HG03378 (cell line): Measurements from ENCODE around the gene BCR.

ENCODE experiments used
- ATAC-seq: cut with Tn5 transposase; IDR thresholded peaks from one replicate; pipeline ENCODE4 v1.9.1; 2021; ENCODE audit warnings: mild to moderate bottlenecking, moderate library complexity; ENCODE audit not compliant: unreplicated experiment

BCR gene

GRCh38 chr22:23258826-23259170 is 78.5 kb downstream of the BCR start:
- no peak for ATAC-seq

GRCh38 chr22:23259916-23260644 is 79.8 kb downstream of the BCR start:
- ATAC-seq: no peak

- no peak for ATAC-seq
Measured at GRCh38 chr22:23260645-23261581, 80.6 kb downstream of the BCR start.

- ATAC-seq: no peak
Measured at GRCh38 chr22:23261900-23262450, 81.7 kb downstream of the BCR start.

- no peak for ATAC-seq
Measured at GRCh38 chr22:23262518-23263332, 82.4 kb downstream of the BCR start.

GRCh38 chr22:23263651-23264555 is 83.6 kb downstream of the BCR start:
- no peak for ATAC-seq

GRCh38 chr22:23264610-23265367 is 84.5 kb downstream of the BCR start:
- ATAC-seq: no peak

GRCh38 chr22:23265368-23265700 is 85.0 kb downstream of the BCR start:
- ATAC-seq: no peak

GRCh38 chr22:23266780-23267179 is 86.5 kb downstream of the BCR start:
- ATAC-seq: no peak

- ATAC-seq: no peak
Measured at GRCh38 chr22:23267226-23268043, 87.1 kb downstream of the BCR start.

- ATAC-seq: no peak
Measured at GRCh38 chr22:23268139-23268712, 87.9 kb downstream of the BCR start.

GRCh38 chr22:23268877-23269276 is 88.6 kb downstream of the BCR start:
- ATAC-seq: no peak

- no peak for ATAC-seq
Measured at GRCh38 chr22:23269441-23270211, 89.3 kb downstream of the BCR start.

- ATAC-seq: no peak
Measured at GRCh38 chr22:23270212-23270733, 90.0 kb downstream of the BCR start.

GRCh38 chr22:23270798-23271596 is 90.7 kb downstream of the BCR start:
- ATAC-seq: no peak

GRCh38 chr22:23271597-23271908 is 91.2 kb downstream of the BCR start:
- ATAC-seq: no peak

- ATAC-seq: no peak
Measured at GRCh38 chr22:23272371-23272770, 92.1 kb downstream of the BCR start.
